Skeletal muscle cell (primary cell): Measurements from ENCODE around the gene UBE2G2.

Source experiments
- DNase-seq: peaks from one replicate; pipeline ENCODE4 v3.0.0-alpha.2; 2010; ENCODE audit warnings: low read depth
- H3K4me3 ChIP-seq: 2 replicates; pipeline ENCODE4 v1.5.1; 2011; ENCODE audit warnings: low read depth, mild to moderate bottlenecking, control low read depth, low read length, moderate library complexity

UBE2G2 gene

GRCh38 chr21:44817506-44817880, 15.9 kb upstream of the UBE2G2 start:
- peak overlapping the region; percentile 69 for H3K4me3 ChIP-seq
- peak; percentile 65 for DNase-seq

GRCh38 chr21:44816761-44817505, 15.3 kb upstream of the UBE2G2 start:
- DNase-seq, result no peak
- H3K4me3 ChIP-seq, result peak overlapping the region; percentile 69

DNA sequence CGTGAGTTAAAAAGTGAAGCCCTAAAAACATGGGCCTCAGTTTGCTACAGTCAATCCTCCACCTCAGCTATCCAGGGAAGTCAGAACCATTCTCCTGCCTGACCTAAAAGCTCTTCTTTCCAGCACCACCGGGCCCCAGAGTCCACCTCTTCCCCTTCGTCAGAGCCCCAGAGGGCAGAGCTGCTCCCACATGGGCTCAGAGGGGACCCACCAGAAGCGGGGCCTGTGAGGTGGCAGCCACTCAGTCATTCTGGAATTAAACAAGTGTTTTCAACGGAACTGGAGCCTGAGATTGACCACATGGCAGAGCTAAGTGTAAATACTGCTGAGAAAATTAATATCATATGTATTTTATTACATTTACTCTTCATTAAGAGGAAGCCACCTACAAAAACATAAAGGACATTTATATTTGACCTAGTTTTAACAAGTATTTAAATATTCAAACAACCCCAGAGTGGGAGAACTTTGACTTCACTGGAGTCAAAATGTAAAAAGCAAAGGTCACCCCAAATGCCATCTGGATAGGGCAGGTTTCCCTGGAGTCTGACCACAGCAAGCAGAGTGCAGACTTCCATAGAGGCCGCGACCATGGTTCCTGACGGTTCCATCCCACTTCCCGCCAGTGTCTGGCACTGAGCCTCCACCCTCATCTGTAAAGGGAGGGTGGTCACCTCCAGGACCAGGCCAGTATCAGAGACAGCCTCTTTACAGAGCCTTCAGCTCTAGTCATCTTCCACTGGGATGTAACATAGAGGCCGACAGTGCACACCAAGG, 14.4 kb upstream of the UBE2G2 start:
- no peak overlapping the region for H3K4me3 ChIP-seq
- no peak for DNase-seq

DNA sequence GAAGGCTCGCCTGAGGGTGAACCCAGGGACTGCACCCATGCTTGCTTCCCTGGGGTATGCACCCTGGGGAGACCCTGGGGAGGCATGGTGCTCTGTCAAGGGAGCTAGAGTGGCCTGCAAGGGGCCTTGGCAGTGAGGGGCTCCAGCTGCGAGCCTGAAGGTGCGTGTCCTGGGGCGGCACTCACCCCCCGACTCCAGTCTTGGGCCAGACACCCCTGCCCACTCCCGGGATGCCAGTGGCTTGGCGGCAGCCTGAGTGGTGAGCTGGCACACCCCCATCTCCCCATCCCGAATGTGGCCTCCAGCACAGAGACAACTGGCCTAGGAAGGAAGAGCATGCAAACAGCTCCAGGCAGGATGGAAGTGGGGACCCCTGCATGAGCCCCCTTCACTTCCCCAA, 13.6 kb upstream of the UBE2G2 start:
- no peak overlapping the region for H3K4me3 ChIP-seq
- DNase-seq, result no peak

- H3K4me3 ChIP-seq, result no peak overlapping the region
- no peak for DNase-seq
These were observed 12.9 kb upstream of the UBE2G2 start for GRCh38 chr21:44814498-44815023.

DNA sequence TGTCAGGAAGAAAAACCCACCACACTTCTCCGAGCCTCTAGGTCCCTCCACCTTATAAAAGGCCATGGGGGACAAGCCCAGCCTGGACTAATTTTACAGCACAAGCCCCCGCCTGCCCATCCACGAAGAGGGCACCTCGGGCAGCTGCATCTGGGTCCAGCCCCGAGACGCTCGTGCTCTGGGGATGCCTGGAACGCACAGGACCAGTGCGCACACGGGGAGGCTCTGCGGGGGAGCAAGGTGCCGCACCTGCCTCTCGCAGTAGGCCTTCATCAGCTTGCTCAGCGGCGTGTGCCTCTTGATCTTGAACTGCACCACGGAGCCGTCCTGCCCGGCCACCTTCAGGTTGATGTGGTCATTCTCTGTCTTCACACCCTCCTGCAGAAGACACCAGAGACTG, 12.1 kb upstream of the UBE2G2 start:
- DNase-seq, result no peak
- H3K4me3 ChIP-seq, result no peak overlapping the region

DNA sequence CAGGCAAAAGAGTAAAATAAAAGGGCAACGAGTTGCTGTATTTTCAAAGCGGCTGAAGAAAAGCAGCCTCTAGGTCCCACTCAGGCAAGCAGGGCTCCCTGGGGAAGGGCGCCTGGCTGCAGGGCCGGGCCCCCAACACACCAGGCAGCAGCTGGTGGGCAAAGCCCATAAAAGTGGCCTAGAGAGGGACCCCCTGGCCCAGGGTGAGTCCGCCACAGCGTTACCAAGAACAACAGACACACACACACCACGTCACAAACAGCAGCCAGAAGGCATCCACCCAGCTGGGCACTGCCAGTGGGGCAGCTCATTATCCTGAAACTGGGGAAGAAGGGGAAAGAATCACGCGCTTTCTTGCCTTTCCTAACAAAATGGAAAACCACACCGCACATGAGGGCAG, 11.5 kb upstream of the UBE2G2 start:
- no peak for DNase-seq
- H3K4me3 ChIP-seq, result no peak overlapping the region

DNA sequence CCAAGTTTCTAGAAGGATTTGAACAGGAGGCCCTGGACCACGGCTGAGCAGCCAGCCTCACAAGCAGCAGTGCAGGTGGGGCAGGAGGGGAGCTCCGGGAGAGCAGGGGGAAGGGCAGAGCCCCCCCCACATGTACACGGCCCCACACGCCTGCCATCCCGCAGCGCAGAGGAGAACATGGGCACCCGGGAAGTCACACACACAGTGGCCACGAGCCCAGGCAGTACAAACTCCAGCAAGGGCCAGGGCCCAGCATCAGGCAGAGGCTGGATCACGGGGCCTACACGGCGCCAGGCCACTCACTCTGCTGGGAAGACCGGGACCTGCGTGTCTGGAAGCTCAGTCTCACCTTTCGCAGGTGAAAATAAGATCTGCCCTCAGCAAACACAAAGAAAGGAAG, 11.0 kb upstream of the UBE2G2 start:
- no peak for DNase-seq
- H3K4me3 ChIP-seq, result no peak overlapping the region

DNA sequence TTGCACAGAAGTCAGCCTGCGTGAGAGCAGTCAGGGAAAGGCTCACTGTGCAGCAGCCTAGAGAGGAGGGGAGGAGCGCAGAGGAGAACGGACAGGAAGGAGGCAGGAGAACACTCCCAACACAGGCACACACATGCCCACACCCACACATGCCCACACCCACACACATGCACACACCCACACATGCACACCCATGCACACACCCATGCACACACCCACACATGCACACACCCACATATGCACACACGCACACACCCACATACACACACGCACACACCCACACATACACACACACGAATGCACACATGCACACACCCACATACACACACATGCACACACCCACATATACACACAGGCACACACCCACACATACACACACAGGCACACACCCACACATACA, 9.2 kb upstream of the UBE2G2 start:
- H3K4me3 ChIP-seq, result no peak overlapping the region
- DNase-seq, result no peak

- H3K4me3 ChIP-seq, result no peak overlapping the region
- DNase-seq, result no peak
These were observed 4.2 kb upstream of the UBE2G2 start for GRCh38 chr21:44805859-44806258.

DNA sequence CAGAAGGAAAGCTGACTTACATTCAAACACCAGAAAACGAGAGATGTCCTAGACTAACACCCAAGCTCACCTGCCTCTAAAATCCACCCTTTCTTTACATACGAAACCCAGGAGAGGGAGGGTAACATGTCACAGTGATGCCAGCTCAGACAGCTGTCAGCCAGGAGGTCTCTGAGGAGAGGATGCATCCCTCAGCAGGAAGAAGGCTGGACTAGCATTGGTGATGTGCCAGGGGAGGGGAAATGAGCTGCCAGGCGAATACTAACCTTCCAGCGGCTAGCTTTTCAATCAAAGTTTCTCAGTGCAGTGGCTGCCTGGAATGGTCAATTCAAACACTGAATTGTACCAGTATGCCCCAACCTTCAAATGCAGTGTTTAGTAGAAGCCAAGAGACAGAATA, 3.6 kb upstream of the UBE2G2 start:
- no peak overlapping the region for H3K4me3 ChIP-seq
- no peak for DNase-seq

GRCh38 chr21:44804762-44805161, 3.1 kb upstream of the UBE2G2 start:
- H3K4me3 ChIP-seq, result no peak overlapping the region

DNA sequence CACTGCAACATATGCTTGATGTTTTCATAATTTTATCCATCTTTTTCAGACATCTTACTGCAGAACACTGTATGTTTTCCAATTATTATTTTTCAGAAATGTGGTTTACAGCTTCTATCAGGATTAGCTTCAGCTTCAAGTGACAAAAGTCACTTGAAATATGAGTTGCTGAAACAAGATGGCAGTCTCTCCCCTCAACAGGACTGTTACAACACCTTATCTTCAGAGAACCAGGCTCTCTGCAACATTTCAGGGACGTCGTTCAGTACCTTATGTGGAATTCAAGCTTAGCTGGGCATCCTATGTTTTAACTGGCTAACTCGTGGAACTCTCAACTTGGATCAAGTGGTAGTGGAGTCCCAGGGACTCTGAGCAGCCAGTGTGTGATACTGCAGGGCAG, 2.0 kb upstream of the UBE2G2 start:
- no peak for DNase-seq
- H3K4me3 ChIP-seq, result no peak overlapping the region

More at GRCh38 chr21:44804762-44805161, 3.1 kb upstream of the UBE2G2 start:
- no peak for DNase-seq

DNA sequence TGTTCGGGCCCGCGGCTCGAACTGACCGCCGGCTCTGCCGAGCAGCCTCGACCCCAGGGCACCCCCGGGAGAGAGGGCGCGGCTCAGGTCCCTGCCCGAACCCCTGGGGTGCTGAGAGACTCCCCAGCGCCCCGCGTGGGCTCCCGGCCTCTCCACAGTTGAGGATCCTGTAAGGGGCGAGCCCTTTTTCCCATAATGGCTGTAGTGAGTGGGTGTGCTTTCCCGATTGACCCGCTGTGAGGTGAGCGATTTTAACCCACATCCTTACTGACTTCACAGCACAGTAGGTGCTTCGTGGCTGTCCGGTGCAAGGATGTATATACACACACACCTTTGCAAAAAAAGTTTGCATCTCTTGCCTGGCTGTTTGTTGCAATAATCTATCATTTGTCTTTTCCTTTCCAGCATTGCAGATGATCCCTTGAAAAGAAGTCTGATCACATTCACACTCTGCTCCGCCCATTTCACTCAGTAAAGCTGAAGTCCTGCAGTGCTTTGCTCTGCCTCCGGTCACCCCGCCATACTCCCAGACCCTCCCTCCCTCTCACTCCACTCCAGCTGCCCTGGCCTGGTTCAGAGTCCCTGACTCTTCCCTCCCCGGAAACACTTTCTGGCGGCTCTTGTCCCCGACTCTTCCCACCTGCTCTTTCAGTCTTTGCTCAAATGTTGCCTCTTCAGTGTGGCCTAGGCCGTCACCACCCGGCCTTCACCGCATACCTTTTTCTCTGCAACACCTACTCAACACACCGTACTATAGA, 955 bp upstream of the UBE2G2 start:
- peak overlapping the region; percentile 78 for H3K4me3 ChIP-seq
- no peak for DNase-seq

GRCh38 chr21:44800971-44801467, 601 bp downstream of the UBE2G2 start:
- no peak for DNase-seq

DNA sequence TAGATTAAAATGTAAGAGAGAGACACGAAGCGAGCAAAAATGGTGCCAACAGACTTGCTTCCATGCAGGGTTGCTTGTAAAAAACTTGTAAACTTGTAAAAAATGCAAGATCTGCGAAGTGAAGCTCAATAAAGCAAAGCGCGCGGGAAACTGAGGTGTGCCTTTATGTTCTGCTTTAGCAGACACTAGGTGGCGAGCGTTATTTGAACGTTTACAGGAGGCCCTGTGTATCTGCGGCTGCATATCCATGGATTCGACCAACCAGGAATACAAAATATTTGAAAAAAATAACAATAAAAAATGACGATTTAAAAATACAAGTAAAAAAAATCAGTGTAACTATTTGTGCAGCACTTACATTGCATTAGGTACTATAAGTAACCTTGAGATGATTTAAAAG, 1.5 kb downstream of the UBE2G2 start:
- peak; percentile 23 for DNase-seq
- peak overlapping the region; percentile 78 for H3K4me3 ChIP-seq

More at GRCh38 chr21:44800971-44801467, 601 bp downstream of the UBE2G2 start:
- H3K4me3 ChIP-seq, result peak overlapping the region; percentile 78

DNA sequence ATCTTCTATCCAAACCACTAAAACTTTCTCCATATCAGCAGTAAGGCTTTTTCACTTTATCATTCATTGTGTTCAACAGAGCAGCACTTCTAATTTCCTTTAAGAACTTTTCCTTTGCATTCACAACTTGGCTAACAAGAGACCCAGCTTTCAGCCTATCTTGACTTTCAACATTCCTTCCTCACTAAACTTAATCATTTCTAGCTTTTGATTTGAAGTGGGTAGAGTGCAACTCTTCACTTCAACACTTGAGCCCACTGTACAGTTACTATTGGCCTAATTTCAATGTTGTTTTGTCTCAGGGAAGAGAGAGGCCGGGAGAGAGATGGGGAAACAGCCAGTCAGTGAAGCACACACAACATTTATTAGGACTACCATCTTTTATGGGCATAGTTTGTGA, 2.0 kb downstream of the UBE2G2 start:
- H3K4me3 ChIP-seq, result no peak overlapping the region
- DNase-seq, result no peak

DNA sequence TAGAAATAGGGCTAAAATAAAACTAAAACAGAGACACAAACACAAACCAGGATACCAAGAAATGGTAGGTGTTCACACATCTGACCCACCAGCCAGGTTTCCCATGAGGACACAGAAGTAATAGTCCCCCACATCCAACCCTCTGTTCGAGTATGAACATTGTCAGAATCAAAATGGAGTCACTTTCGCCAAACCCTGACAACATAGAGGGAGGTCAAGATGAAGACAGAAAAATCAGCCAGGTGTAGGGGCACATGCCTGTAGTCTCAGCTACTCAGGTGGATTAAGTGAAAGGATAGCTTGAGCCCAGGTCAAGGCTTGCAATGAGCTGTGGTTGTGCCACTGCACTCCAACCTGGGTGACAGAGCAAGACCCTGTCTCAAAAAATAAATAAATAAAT, 3.8 kb downstream of the UBE2G2 start:
- no peak for DNase-seq

GRCh38 chr21:44795342-44795741, 6.3 kb downstream of the UBE2G2 start:
- no peak overlapping the region for H3K4me3 ChIP-seq
- DNase-seq, result no peak

More for the DNA sequence above, 3.8 kb downstream of the UBE2G2 start:
- no peak overlapping the region for H3K4me3 ChIP-seq
